Activated CD4-positive, alpha-beta T cell treated with anti-CD3 and anti-CD28 coated beads, Interleukin-2, amount 10 ng/mL, durations not matched to agents 7 days and 5 days (primary cell): ENCODE results near the gene SYK. TPM values are rescaled to one million over a fixed set of nuclear protein-coding genes. Genes with fewer than 3 reads are reported as not detected.
"Not testable (repeated sequence)": the region's sequence is repeated elsewhere in the genome, so short reads cannot be mapped to it uniquely, and the experiment has no call there.

ENCODE experiments used
- CTCF ChIA-PET: fragments of 350-600 bp; sonication (Branson Sonifier 250); formaldehyde crosslinking; loops from one replicate; lab custom pipeline; 2021; ENCODE audit warnings: antibody characterized with exemption; lab: Charles Lee
- POLR2A ChIA-PET: fragments of 350-600 bp; sonication (Branson Sonifier 250); formaldehyde crosslinking; loops from one replicate; lab custom pipeline; 2021; ENCODE audit warnings: antibody characterized with exemption; lab: Charles Lee
- DNase-seq: peaks from one replicate; pipeline ENCODE4 v3.0.0-alpha.2; 2020
- H3K27ac Mint-ChIP-seq: one replicate; pipeline ENCODE4 v1.8.0; 2021; ENCODE audit warnings: mild to moderate bottlenecking, moderate library complexity, mixed read lengths
- H3K27me3 Mint-ChIP-seq: one replicate; pipeline ENCODE4 v1.8.0; 2021; ENCODE audit warnings: mixed read lengths
- H3K36me3 Mint-ChIP-seq: one replicate; pipeline ENCODE4 v1.8.0; 2021; ENCODE audit warnings: low read depth, mixed read lengths
- H3K4me1 Mint-ChIP-seq: one replicate; pipeline ENCODE4 v1.8.0; 2021; ENCODE audit warnings: mixed read lengths
- H3K4me3 Mint-ChIP-seq: one replicate; pipeline ENCODE4 v1.8.0; 2021; ENCODE audit warnings: mild to moderate bottlenecking, moderate library complexity, mixed read lengths
- H3K9me3 Mint-ChIP-seq: one replicate; pipeline ENCODE4 v1.8.0; 2021; ENCODE audit warnings: mixed read lengths
- total RNA-seq, 2 experiments: library from RNA; stranded (reverse); gene quantifications; one replicate each; pipeline ENCODE4 v1.2.3, GENCODE V29; 2021

The SYK gene
- total RNA-seq, 2 experiments from 2014 or later: 0.56 to 0.92 TPM

- H3K27me3 Mint-ChIP-seq: peaks cover 2% of the 10 kb centered on the region
- H3K4me3 Mint-ChIP-seq: no peak overlapping the region
- peaks cover 7% of the 10 kb centered on the region for H3K9me3 Mint-ChIP-seq
- no peaks in the 10 kb centered on the region for H3K36me3 Mint-ChIP-seq
- H3K4me1 Mint-ChIP-seq: no peaks in the 10 kb centered on the region
- ChIA-PET POLR2A (no interaction called here), CTCF (no interaction called here)
- no peak overlapping the region for H3K27ac Mint-ChIP-seq
- no peak for DNase-seq
These were observed 82.0 kb downstream of the SYK start for GRCh38 chr9:90883661-90884060.

DNA sequence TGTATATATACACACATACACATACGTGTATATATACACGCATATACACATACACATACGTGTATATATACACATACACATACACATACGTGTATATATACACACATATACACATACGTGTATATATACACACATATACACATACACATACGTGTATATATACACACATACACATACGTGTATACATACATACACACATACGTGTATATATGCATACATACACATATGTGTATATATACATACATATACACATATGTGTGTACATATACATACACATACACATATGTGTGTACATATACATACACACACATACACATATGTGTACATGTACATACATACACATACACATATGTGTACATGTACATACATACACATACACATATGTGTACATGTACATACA, 82.6 kb downstream of the SYK start:
- H3K36me3 Mint-ChIP-seq: no peaks in the 10 kb centered on the region
- DNase-seq: no peak
- peaks cover 7% of the 10 kb centered on the region for H3K9me3 Mint-ChIP-seq
- peaks cover 2% of the 10 kb centered on the region for H3K27me3 Mint-ChIP-seq
- H3K27ac Mint-ChIP-seq: no peak overlapping the region
- CTCF ChIA-PET: no interaction called here
- H3K4me3 Mint-ChIP-seq: no peak overlapping the region
- no peaks in the 10 kb centered on the region for H3K4me1 Mint-ChIP-seq
- POLR2A ChIA-PET: no interaction called here

GRCh38 chr9:90886868-90887267, 85.2 kb downstream of the SYK start:
- POLR2A ChIA-PET, CTCF ChIA-PET, H3K27ac Mint-ChIP-seq, H3K36me3 Mint-ChIP-seq, H3K4me3 Mint-ChIP-seq, H3K4me1 Mint-ChIP-seq, H3K27me3 Mint-ChIP-seq, H3K9me3 Mint-ChIP-seq, DNase-seq: not testable (repeated sequence)

GRCh38 chr9:90888941-90889340, 87.3 kb downstream of the SYK start:
- POLR2A ChIA-PET: no interaction called here
- CTCF ChIA-PET: no interaction called here
- no peaks in the 10 kb centered on the region for H3K4me1 Mint-ChIP-seq
- H3K36me3 Mint-ChIP-seq: no peaks in the 10 kb centered on the region
- H3K4me3 Mint-ChIP-seq: no peak overlapping the region
- peaks cover 2% of the 10 kb centered on the region for H3K27me3 Mint-ChIP-seq
- no peak for DNase-seq
- H3K27ac Mint-ChIP-seq: no peak overlapping the region
- peaks cover 2% of the 10 kb centered on the region for H3K9me3 Mint-ChIP-seq

GRCh38 chr9:90890146-90890810, 88.7 kb downstream of the SYK start:
- ChIA-PET POLR2A (no interaction called here), CTCF (interaction anchor here (0.7 to 0.9 kb wide), 3 partner anchors 12 to 857 kb away, joined by 3 to 4 read pairs (median 4); no protein-coding TSS in a partner anchor)
- Mint-ChIP-seq H3K4me1 (no peaks in the 10 kb centered on the region), H3K9me3 (no peaks in the 10 kb centered on the region), H3K27me3 (peaks cover under 1% of the 10 kb centered on the region), H3K36me3 (no peaks in the 10 kb centered on the region), H3K4me3 (no peak overlapping the region), H3K27ac (no peak overlapping the region)
- DNase-seq: no peak

GRCh38 chr9:90891308-90892040, 89.9 kb downstream of the SYK start:
- H3K9me3 Mint-ChIP-seq: no peaks in the 10 kb centered on the region
- no peaks in the 10 kb centered on the region for H3K36me3 Mint-ChIP-seq
- ChIA-PET POLR2A (no interaction called here), CTCF (interaction anchor here (0.6 kb wide), 1 partner anchor 1018 kb away, joined by 4 read pairs; no protein-coding TSS in a partner anchor)
- no peaks in the 10 kb centered on the region for H3K27me3 Mint-ChIP-seq
- no peaks in the 10 kb centered on the region for H3K4me1 Mint-ChIP-seq
- H3K27ac Mint-ChIP-seq: no peak overlapping the region
- H3K4me3 Mint-ChIP-seq: no peak overlapping the region
- no peak for DNase-seq

- Mint-ChIP-seq H3K4me3 (no peak overlapping the region), H3K27ac (no peak overlapping the region), H3K4me1 (no peaks in the 10 kb centered on the region), H3K36me3 (no peaks in the 10 kb centered on the region), H3K9me3 (no peaks in the 10 kb centered on the region), H3K27me3 (no peaks in the 10 kb centered on the region)
- DNase-seq: no peak
- ChIA-PET CTCF (no interaction called here), POLR2A (no interaction called here)
These were observed 91.3 kb downstream of the SYK start for GRCh38 chr9:90892918-90893317.

- ChIA-PET CTCF (interaction anchor here (0.6 kb wide), 1 partner anchor 1620 kb away, joined by 4 read pairs; no protein-coding TSS in a partner anchor), POLR2A (no interaction called here)
- Mint-ChIP-seq H3K4me3 (no peak overlapping the region), H3K9me3 (no peaks in the 10 kb centered on the region), H3K27me3 (no peaks in the 10 kb centered on the region), H3K4me1 (no peaks in the 10 kb centered on the region), H3K36me3 (no peaks in the 10 kb centered on the region), H3K27ac (no peak overlapping the region)
- DNase-seq: no peak
These were observed 92.1 kb downstream of the SYK start for GRCh38 chr9:90893706-90894105.

DNA sequence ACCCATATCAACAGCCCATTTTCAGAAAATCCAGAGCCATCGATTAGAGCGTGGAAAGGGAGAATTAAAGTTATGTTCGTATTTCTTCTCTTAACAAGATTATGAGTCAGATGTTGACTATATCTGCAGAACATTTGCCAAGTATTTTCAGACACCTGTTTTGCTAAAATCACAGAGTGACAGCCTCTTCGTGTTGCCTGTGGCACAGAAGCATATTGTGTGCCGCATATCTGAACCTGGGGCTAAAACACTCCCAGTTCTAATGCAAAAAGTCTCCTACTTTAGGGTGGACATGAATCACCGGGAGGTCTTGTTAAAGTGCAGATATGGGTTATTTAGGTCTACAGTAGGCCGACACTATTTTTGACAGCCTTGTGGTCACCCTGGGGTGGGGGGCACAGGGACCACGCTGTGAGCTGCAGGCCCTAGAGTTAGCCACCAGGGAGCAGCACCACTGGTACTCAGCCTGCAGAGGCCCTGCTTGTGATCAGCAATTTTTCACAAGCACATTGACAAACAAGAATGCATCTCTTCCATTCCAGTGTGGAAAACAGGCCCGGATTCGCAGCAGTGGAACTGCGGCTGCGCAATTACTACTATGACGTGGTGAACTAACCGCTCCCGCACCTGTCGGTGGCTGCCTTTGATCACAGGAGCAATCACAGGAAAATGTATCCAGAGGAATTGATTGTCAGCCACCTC, 93.5 kb downstream of the SYK start:
- CTCF ChIA-PET: no interaction called here

GRCh38 chr9:90895786-90896185, 94.2 kb downstream of the SYK start:
- ChIA-PET POLR2A (interaction anchor here (0.7 kb wide), 1 partner anchor 920 kb away, joined by 12 read pairs; no protein-coding TSS in a partner anchor), CTCF (no interaction called here)
- Mint-ChIP-seq H3K27ac (no peak overlapping the region), H3K4me3 (no peak overlapping the region), H3K27me3 (no peaks in the 10 kb centered on the region), H3K4me1 (no peaks in the 10 kb centered on the region), H3K9me3 (no peaks in the 10 kb centered on the region), H3K36me3 (no peaks in the 10 kb centered on the region)
- DNase-seq: no peak

More for the DNA sequence above, 93.5 kb downstream of the SYK start:
- Mint-ChIP-seq H3K27me3 (no peaks in the 10 kb centered on the region), H3K27ac (no peak overlapping the region), H3K36me3 (no peaks in the 10 kb centered on the region), H3K4me3 (no peak overlapping the region), H3K4me1 (no peaks in the 10 kb centered on the region), H3K9me3 (no peaks in the 10 kb centered on the region)
- no peak for DNase-seq
- POLR2A ChIA-PET: interaction anchor here (0.7 kb wide), 1 partner anchor 919 kb away, joined by 12 read pairs; no protein-coding TSS in a partner anchor

DNA sequence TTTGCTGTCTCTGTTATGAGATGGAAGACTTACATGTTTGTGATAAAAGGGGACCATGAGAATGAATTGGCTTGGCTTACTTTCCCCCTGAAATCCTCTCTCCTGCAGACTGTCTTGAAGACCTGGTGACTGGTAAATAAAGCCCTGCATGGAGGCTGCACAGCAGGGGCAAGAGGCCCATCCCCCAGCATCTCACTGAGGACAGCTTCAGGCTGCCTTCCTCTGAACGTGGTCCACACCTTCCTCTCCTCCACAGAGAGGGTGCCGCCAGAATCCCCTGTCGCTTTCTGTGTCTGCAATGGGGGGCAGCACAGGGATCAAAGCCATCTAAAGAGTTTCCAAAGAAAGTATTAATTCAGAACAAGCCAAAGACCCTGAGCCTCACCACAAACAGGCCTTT, 94.6 kb downstream of the SYK start:
- no peak for DNase-seq
- H3K9me3 Mint-ChIP-seq: no peaks in the 10 kb centered on the region
- ChIA-PET POLR2A (interaction anchor here (0.7 kb wide), 1 partner anchor 920 kb away, joined by 12 read pairs; no protein-coding TSS in a partner anchor), CTCF (no interaction called here)
- no peaks in the 10 kb centered on the region for H3K4me1 Mint-ChIP-seq
- no peak overlapping the region for H3K4me3 Mint-ChIP-seq
- no peaks in the 10 kb centered on the region for H3K27me3 Mint-ChIP-seq
- H3K27ac Mint-ChIP-seq: no peak overlapping the region
- H3K36me3 Mint-ChIP-seq: no peaks in the 10 kb centered on the region

GRCh38 chr9:90898228-90898627, 96.6 kb downstream of the SYK start:
- ChIA-PET CTCF (interaction anchor here (1.3 kb wide), 1 partner anchor 17 kb away, joined by 6 read pairs; no protein-coding TSS in a partner anchor), POLR2A (no interaction called here)
- Mint-ChIP-seq H3K4me3 (no peak overlapping the region), H3K27ac (no peak overlapping the region), H3K36me3 (no peaks in the 10 kb centered on the region), H3K27me3 (no peaks in the 10 kb centered on the region), H3K9me3 (no peaks in the 10 kb centered on the region), H3K4me1 (no peaks in the 10 kb centered on the region)
- DNase-seq: no peak

DNA sequence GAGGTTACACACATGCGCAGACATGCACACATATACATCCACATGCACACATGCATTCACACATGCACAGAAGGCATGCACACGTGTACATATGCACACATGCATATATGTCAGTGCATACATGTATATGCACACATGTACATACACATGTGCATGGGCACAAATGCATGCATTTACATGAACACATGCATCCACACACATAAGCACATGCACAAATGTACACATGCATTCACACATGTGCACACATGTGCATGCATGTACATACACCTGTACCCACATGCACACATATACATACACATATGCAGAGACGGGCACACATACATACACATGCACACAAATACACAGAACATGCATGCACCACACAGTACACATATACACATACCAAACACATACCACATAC, 97.7 kb downstream of the SYK start:
- Mint-ChIP-seq H3K36me3 (no peaks in the 10 kb centered on the region), H3K4me3 (no peak overlapping the region), H3K9me3 (no peaks in the 10 kb centered on the region), H3K27ac (no peak overlapping the region), H3K4me1 (no peaks in the 10 kb centered on the region), H3K27me3 (no peaks in the 10 kb centered on the region)
- ChIA-PET CTCF (interaction anchor here (1.3 kb wide), 1 partner anchor 16 kb away, joined by 6 read pairs; no protein-coding TSS in a partner anchor), POLR2A (no interaction called here)
- no peak for DNase-seq
